ENCODE results near the gene PREX1. TPM values are rescaled to one million over a fixed set of nuclear protein-coding genes. Genes with fewer than 3 reads are reported as not detected.

PREX1 gene
- total RNA-seq, 3 donors from 2014 or later: 53.1 to 84.2 (median 65.1) TPM

GRCh38 chr20:48623176-48623905, 204.5 kb downstream of the PREX1 start:
- Histone ChIP-seq H3K4me1 (peaks cover 3 to 11% of the 10 kb centered on the region in 2 donors), H3K36me3 (no peaks in the 10 kb centered on the region), H3K27ac (no peak overlapping the region), H3K27me3 (no peaks in the 10 kb centered on the region), H3K4me3 (no peak overlapping the region), H3K9me3 (no peaks in the 10 kb centered on the region)
- intact Hi-C loops (cut with DNase I; ENCODE audit: low total_unique reads): loop anchor here (10.0 kb wide), 1 partner anchor 959 kb away; no protein-coding TSS in a partner anchor
- no peak for DNase-seq (ENCODE audit: low spot score in 2 of 2)
- no peak for TF ChIP-seq CTCF (IDR thresholded peaks at IDR 0.05)
- no peak for TF ChIP-seq POLR2AphosphoS5 (IDR thresholded peaks at IDR 0.05)
- no peak for TF ChIP-seq POLR2A (IDR thresholded peaks at IDR 0.05)

- no peak overlapping the region for H3K27ac ChIP-seq
- H3K27me3 ChIP-seq: no peaks in the 10 kb centered on the region
- DNase-seq (ENCODE audit: low spot score in 2 of 2): no peak
- no peak for TF ChIP-seq POLR2AphosphoS5 (IDR thresholded peaks at IDR 0.05)
- TF ChIP-seq CTCF (IDR thresholded peaks at IDR 0.05): no peak
- no peak for TF ChIP-seq POLR2A (IDR thresholded peaks at IDR 0.05)
- intact Hi-C loops (cut with DNase I; ENCODE audit: low total_unique reads): loop anchor here (10.0 kb wide), 1 partner anchor 958 kb away; no protein-coding TSS in a partner anchor
- no peaks in the 10 kb centered on the region for H3K9me3 ChIP-seq
- H3K4me3 ChIP-seq: no peak overlapping the region
- peaks cover 3 to 11% of the 10 kb centered on the region in 2 donors for H3K4me1 ChIP-seq
- no peaks in the 10 kb centered on the region for H3K36me3 ChIP-seq
Observed at GRCh38 chr20:48622421-48622820, 205.4 kb downstream of the PREX1 start.

- DNase-seq (ENCODE audit: low spot score in 2 of 2): no peak
- no peaks in the 10 kb centered on the region for H3K36me3 ChIP-seq
- H3K27me3 ChIP-seq: no peaks in the 10 kb centered on the region
- H3K9me3 ChIP-seq: no peaks in the 10 kb centered on the region
- no peak overlapping the region for H3K4me3 ChIP-seq
- TF ChIP-seq POLR2A (IDR thresholded peaks at IDR 0.05) (no peak), POLR2AphosphoS5 (IDR thresholded peaks at IDR 0.05) (no peak), CTCF (IDR thresholded peaks at IDR 0.05) (no peak)
- peaks cover 3 to 11% of the 10 kb centered on the region in 2 donors for H3K4me1 ChIP-seq
- H3K27ac ChIP-seq: no peak overlapping the region
- intact Hi-C loops (cut with DNase I; ENCODE audit: low total_unique reads): loop anchor here (10.0 kb wide), 1 partner anchor 957 kb away; no protein-coding TSS in a partner anchor
Observed at GRCh38 chr20:48621376-48622078, 206.3 kb downstream of the PREX1 start.

GRCh38 chr20:48620507-48621375, 207.1 kb downstream of the PREX1 start:
- no peak overlapping the region for H3K27ac ChIP-seq
- H3K36me3 ChIP-seq: no peaks in the 10 kb centered on the region
- TF ChIP-seq CTCF (IDR thresholded peaks at IDR 0.05): peak; percentile 94 to 97 (median 94)
- TF ChIP-seq POLR2AphosphoS5 (IDR thresholded peaks at IDR 0.05): no peak
- peak overlapping the region in 2 of 3 donors; percentile 35 to 44 for H3K4me3 ChIP-seq
- no peaks in the 10 kb centered on the region for H3K27me3 ChIP-seq
- H3K9me3 ChIP-seq: no peaks in the 10 kb centered on the region
- DNase-seq (ENCODE audit: low spot score in 2 of 2): peak; percentile 89 to 93
- peaks cover 3 to 11% of the 10 kb centered on the region in 2 donors for H3K4me1 ChIP-seq
- intact Hi-C loops (cut with DNase I; ENCODE audit: low total_unique reads): loop anchor here (10.0 kb wide), 1 partner anchor 956 kb away; no protein-coding TSS in a partner anchor
